T-helper 17 cell (primary cell): Measurements from ENCODE around the gene ARHGAP28. TPM values are rescaled to one million over a fixed set of nuclear protein-coding genes. Genes with fewer than 3 reads are reported as not detected.
"Not testable (repeated sequence)": the region's sequence is repeated elsewhere in the genome, so short reads cannot be mapped to it uniquely, and the experiment has no call there.

Experiments used
- ATAC-seq: fragments of 150-1000 bp; cut with Tn5 transposase; 2 replicates; pipeline ENCODE4 v1.10.0; 2021; ENCODE audit warnings: mild to moderate bottlenecking, moderate library complexity
- DNase-seq, 3 donors: peaks; one replicate each; pipeline versions ENCODE4 v3.0.0 to v3.0.0-alpha.2; 2020 to 2021
- H3K9me3 ChIP-seq: one replicate; pipeline ENCODE4 v1.7.0; 2013; ENCODE audit warnings: low read length, mild to moderate bottlenecking; ENCODE audit not compliant: control insufficient read depth, poor library complexity, severe bottlenecking
- H3K27ac Mint-ChIP-seq: one replicate; pipeline ENCODE4 v1.8.0; 2022; ENCODE audit warnings: mild to moderate bottlenecking, moderate library complexity, mixed read lengths
- H3K27me3 Mint-ChIP-seq: one replicate; pipeline ENCODE4 v1.8.0; 2022; ENCODE audit warnings: mixed read lengths
- H3K36me3 Mint-ChIP-seq: one replicate; pipeline ENCODE4 v1.8.0; 2022; ENCODE audit warnings: low read depth, mixed read lengths
- H3K4me1 Mint-ChIP-seq: one replicate; pipeline ENCODE4 v1.8.0; 2022; ENCODE audit warnings: mild to moderate bottlenecking, mixed read lengths
- H3K4me3 Mint-ChIP-seq: one replicate; pipeline ENCODE4 v1.8.0; 2022; ENCODE audit warnings: mild to moderate bottlenecking, moderate library complexity, mixed read lengths
- total RNA-seq, 4 donors: library from RNA in 2 of 4; stranded (reverse) in 2 of 4; gene quantifications; one replicate each; pipeline ENCODE4 v1.2.3 and lab custom pipeline; 2022 to 2026

ARHGAP28 gene
- total RNA-seq, 2 donors from 2014 or later: not detected

- no peak for ATAC-seq
- DNase-seq: no peak
- H3K9me3 ChIP-seq: no peaks in the 10 kb centered on the region
- Mint-ChIP-seq H3K4me1 (no peaks in the 10 kb centered on the region), H3K27ac (no peak overlapping the region), H3K4me3 (no peak overlapping the region), H3K27me3 (no peaks in the 10 kb centered on the region), H3K36me3 (no peaks in the 10 kb centered on the region)
These were observed 197.6 kb downstream of the ARHGAP28 start for GRCh38 chr18:6927153-6927552.

- Mint-ChIP-seq H3K27me3 (no peaks in the 10 kb centered on the region), H3K4me3 (no peak overlapping the region), H3K27ac (no peak overlapping the region), H3K36me3 (no peaks in the 10 kb centered on the region), H3K4me1 (no peaks in the 10 kb centered on the region)
- ATAC-seq: no peak
- H3K9me3 ChIP-seq: no peaks in the 10 kb centered on the region
- DNase-seq: no peak
These were observed 198.8 kb downstream of the ARHGAP28 start for GRCh38 chr18:6928359-6928758.

GRCh38 chr18:6929370-6930102 is 200.0 kb downstream of the ARHGAP28 start:
- Mint-ChIP-seq H3K27ac (no peak overlapping the region), H3K4me3 (no peak overlapping the region), H3K27me3 (no peaks in the 10 kb centered on the region), H3K36me3 (no peaks in the 10 kb centered on the region), H3K4me1 (no peaks in the 10 kb centered on the region)
- no peak for DNase-seq
- ATAC-seq: no peak
- no peaks in the 10 kb centered on the region for H3K9me3 ChIP-seq

- Mint-ChIP-seq H3K4me3 (no peak overlapping the region), H3K27ac (no peak overlapping the region)
- ATAC-seq: no peak
These were observed 205.3 kb downstream of the ARHGAP28 start for GRCh38 chr18:6934859-6935258.

GRCh38 chr18:6938003-6938402 is 208.5 kb downstream of the ARHGAP28 start:
- Mint-ChIP-seq H3K36me3 (no peaks in the 10 kb centered on the region), H3K27me3 (no peaks in the 10 kb centered on the region), H3K4me1 (no peaks in the 10 kb centered on the region), H3K27ac (no peak overlapping the region), H3K4me3 (no peak overlapping the region)
- H3K9me3 ChIP-seq: no peaks in the 10 kb centered on the region
- DNase-seq (no peak), ATAC-seq (no peak)

More at GRCh38 chr18:6934859-6935258, 205.3 kb downstream of the ARHGAP28 start:
- no peak for DNase-seq
- H3K4me1 Mint-ChIP-seq: no peaks in the 10 kb centered on the region
- H3K36me3 Mint-ChIP-seq: no peaks in the 10 kb centered on the region
- no peaks in the 10 kb centered on the region for H3K27me3 Mint-ChIP-seq
- no peaks in the 10 kb centered on the region for H3K9me3 ChIP-seq

- not testable (repeated sequence) for ATAC-seq, H3K27ac Mint-ChIP-seq, DNase-seq, H3K9me3 ChIP-seq, H3K4me3 Mint-ChIP-seq, H3K4me1 Mint-ChIP-seq, H3K36me3 Mint-ChIP-seq, H3K27me3 Mint-ChIP-seq
These were observed 208.9 kb downstream of the ARHGAP28 start for GRCh38 chr18:6938403-6938802.

GRCh38 chr18:6939972-6940371 is 210.5 kb downstream of the ARHGAP28 start:
- H3K36me3 Mint-ChIP-seq: no peaks in the 10 kb centered on the region

GRCh38 chr18:6940451-6940850 is 210.9 kb downstream of the ARHGAP28 start:
- no peaks in the 10 kb centered on the region for H3K27me3 Mint-ChIP-seq
- no peak for ATAC-seq
- no peaks in the 10 kb centered on the region for H3K9me3 ChIP-seq
- no peaks in the 10 kb centered on the region for H3K36me3 Mint-ChIP-seq
- no peaks in the 10 kb centered on the region for H3K4me1 Mint-ChIP-seq
- no peak for DNase-seq
- no peak overlapping the region for H3K4me3 Mint-ChIP-seq
- no peak overlapping the region for H3K27ac Mint-ChIP-seq

More at GRCh38 chr18:6939972-6940371, 210.5 kb downstream of the ARHGAP28 start:
- no peaks in the 10 kb centered on the region for H3K27me3 Mint-ChIP-seq
- H3K9me3 ChIP-seq: no peaks in the 10 kb centered on the region
- H3K4me3 Mint-ChIP-seq: no peak overlapping the region
- ATAC-seq: no peak
- no peak overlapping the region for H3K27ac Mint-ChIP-seq
- no peaks in the 10 kb centered on the region for H3K4me1 Mint-ChIP-seq
- no peak for DNase-seq

- Mint-ChIP-seq H3K4me3 (no peak overlapping the region), H3K4me1 (no peaks in the 10 kb centered on the region), H3K36me3 (no peaks in the 10 kb centered on the region), H3K27me3 (no peaks in the 10 kb centered on the region), H3K27ac (no peak overlapping the region)
- no peak for DNase-seq
- no peaks in the 10 kb centered on the region for H3K9me3 ChIP-seq
- ATAC-seq: no peak
These were observed 212.5 kb downstream of the ARHGAP28 start for GRCh38 chr18:6941996-6942395.

GRCh38 chr18:6942742-6943141 is 213.2 kb downstream of the ARHGAP28 start:
- DNase-seq (no peak), ATAC-seq (no peak)
- Mint-ChIP-seq H3K36me3 (no peaks in the 10 kb centered on the region), H3K27ac (no peak overlapping the region), H3K4me1 (no peaks in the 10 kb centered on the region), H3K27me3 (no peaks in the 10 kb centered on the region), H3K4me3 (no peak overlapping the region)
- H3K9me3 ChIP-seq: no peaks in the 10 kb centered on the region

GRCh38 chr18:6943143-6943542 is 213.6 kb downstream of the ARHGAP28 start:
- no peak overlapping the region for H3K27ac Mint-ChIP-seq
- DNase-seq (no peak), ATAC-seq (no peak)
- no peaks in the 10 kb centered on the region for H3K27me3 Mint-ChIP-seq
- no peaks in the 10 kb centered on the region for H3K36me3 Mint-ChIP-seq
- H3K4me3 Mint-ChIP-seq: no peak overlapping the region
- no peaks in the 10 kb centered on the region for H3K9me3 ChIP-seq
- H3K4me1 Mint-ChIP-seq: no peaks in the 10 kb centered on the region

- H3K4me1 Mint-ChIP-seq: no peaks in the 10 kb centered on the region
- H3K36me3 Mint-ChIP-seq: no peaks in the 10 kb centered on the region
- ATAC-seq (no peak), DNase-seq (no peak)
- no peak overlapping the region for H3K27ac Mint-ChIP-seq
- H3K27me3 Mint-ChIP-seq: no peaks in the 10 kb centered on the region
- H3K9me3 ChIP-seq: no peaks in the 10 kb centered on the region
- no peak overlapping the region for H3K4me3 Mint-ChIP-seq
These were observed 218.0 kb downstream of the ARHGAP28 start for GRCh38 chr18:6947338-6948030.

- H3K27me3 Mint-ChIP-seq: no peaks in the 10 kb centered on the region
- H3K9me3 ChIP-seq: no peaks in the 10 kb centered on the region
- no peak overlapping the region for H3K27ac Mint-ChIP-seq
- ATAC-seq: no peak
- H3K4me3 Mint-ChIP-seq: no peak overlapping the region
- H3K36me3 Mint-ChIP-seq: no peaks in the 10 kb centered on the region
- no peak for DNase-seq
- no peaks in the 10 kb centered on the region for H3K4me1 Mint-ChIP-seq
These were observed 219.0 kb downstream of the ARHGAP28 start for GRCh38 chr18:6948281-6949055.
